H9 (cell line): ENCODE data around the gene B4GALT1. TPM values are rescaled to one million over a fixed set of nuclear protein-coding genes. Genes with fewer than 3 reads are reported as not detected.

ENCODE experiments used
- DNase-seq: peaks from one replicate; pipeline ENCODE4 v3.0.0-alpha.2; 2017
- H2AFZ ChIP-seq: one replicate; pipeline ENCODE4 v1.6.1; 2013; ENCODE audit warnings: mild to moderate bottlenecking, low read length, control low read depth, moderate library complexity
- H2AK5ac ChIP-seq: 2 replicates; pipeline ENCODE4 v1.6.1; 2013; ENCODE audit warnings: low read length, control low read depth, mixed read lengths; ENCODE audit not compliant: insufficient read length
- H2BK120ac ChIP-seq: one replicate; pipeline ENCODE4 v1.6.1; 2013; ENCODE audit warnings: low read depth, mild to moderate bottlenecking, low read length, control low read depth, inconsistent platforms; ENCODE audit not compliant: poor library complexity, severe bottlenecking
- H2BK12ac ChIP-seq: 2 replicates; pipeline ENCODE4 v1.6.1; 2013; ENCODE audit warnings: low read length, control low read depth, mixed read lengths, low read depth; ENCODE audit not compliant: insufficient read length
- H2BK15ac ChIP-seq: 2 replicates; pipeline ENCODE4 v1.6.1; 2013; ENCODE audit warnings: low read depth, low read length, control low read depth
- H2BK20ac ChIP-seq: one replicate; pipeline ENCODE4 v1.6.1; 2013; ENCODE audit warnings: low read depth, mild to moderate bottlenecking, low read length, control low read depth, inconsistent platforms; ENCODE audit not compliant: poor library complexity, severe bottlenecking
- H2BK5ac ChIP-seq: 2 replicates; pipeline ENCODE4 v1.6.1; 2013; ENCODE audit warnings: low read length, control low read depth, mixed read lengths; ENCODE audit not compliant: insufficient read length
- H3K14ac ChIP-seq: 2 replicates; pipeline ENCODE4 v1.6.1; 2013; ENCODE audit warnings: low read length, control low read depth; ENCODE audit not compliant: insufficient read depth
- H3K18ac ChIP-seq: 2 replicates; pipeline ENCODE4 v1.6.1; 2013; ENCODE audit warnings: low read depth, mild to moderate bottlenecking, mixed read lengths, low read length, control low read depth; ENCODE audit not compliant: insufficient read length
- H3K23ac ChIP-seq: 2 replicates; pipeline ENCODE4 v1.6.1; 2013; ENCODE audit warnings: low read length, control low read depth, mixed read lengths, low read depth; ENCODE audit not compliant: insufficient read length
- H3K23me2 ChIP-seq: 2 replicates; pipeline ENCODE4 v1.6.1; 2013; ENCODE audit warnings: low read depth, mild to moderate bottlenecking, mixed read lengths, low read length, control low read depth; ENCODE audit not compliant: insufficient read length, poor library complexity, severe bottlenecking
- H3K27ac ChIP-seq: 2 replicates; pipeline ENCODE4 v1.5.1; 2013; ENCODE audit warnings: low read length, control low read depth, mixed read lengths, low read depth; ENCODE audit not compliant: insufficient read length
- H3K27me3 ChIP-seq: 2 replicates; pipeline ENCODE4 v1.6.1; 2013; ENCODE audit warnings: low read length, control low read depth, inconsistent platforms; ENCODE audit not compliant: insufficient read depth
- H3K4ac ChIP-seq: 2 replicates; pipeline ENCODE4 v1.6.1; 2013; ENCODE audit warnings: low read depth, mild to moderate bottlenecking, control low read depth, inconsistent platforms, low read length, moderate library complexity
- H3K4me1 ChIP-seq: 2 replicates; pipeline ENCODE4 v1.6.1; 2013; ENCODE audit warnings: low read length, control low read depth, inconsistent platforms; ENCODE audit not compliant: insufficient read depth
- H3K4me2 ChIP-seq: 2 replicates; pipeline ENCODE4 v1.6.1; 2013; ENCODE audit warnings: low read length, control low read depth, mixed read lengths; ENCODE audit not compliant: insufficient read length, insufficient read depth
- H3K56ac ChIP-seq: 2 replicates; pipeline ENCODE4 v1.6.1; 2013; ENCODE audit warnings: low read depth, mild to moderate bottlenecking, mixed read lengths, low read length, control low read depth; ENCODE audit not compliant: insufficient read length
- H3K79me1 ChIP-seq: 2 replicates; pipeline ENCODE4 v1.6.1; 2013; ENCODE audit warnings: low read depth, mild to moderate bottlenecking, moderate library complexity, low read length, control low read depth, inconsistent platforms; ENCODE audit not compliant: insufficient read depth, poor library complexity, severe bottlenecking
- H3K79me2 ChIP-seq: 2 replicates; pipeline ENCODE4 v1.6.1; 2013; ENCODE audit warnings: low read length, control low read depth, inconsistent platforms; ENCODE audit not compliant: insufficient read depth
- H3K9ac ChIP-seq: 2 replicates; pipeline ENCODE4 v1.6.1; 2013; ENCODE audit warnings: low read length, control low read depth, mixed read lengths; ENCODE audit not compliant: insufficient read length; ENCODE audit errors: extremely low read depth
- H3K9me3 ChIP-seq: one replicate; pipeline ENCODE4 v1.6.1; 2013; ENCODE audit warnings: low read depth, low read length, inconsistent platforms; ENCODE audit not compliant: control insufficient read depth
- H3T11ph ChIP-seq: one replicate; pipeline ENCODE4 v1.6.1; 2013; ENCODE audit warnings: mild to moderate bottlenecking, low read length, control low read depth, inconsistent platforms
- H4K20me1 ChIP-seq: one replicate; pipeline ENCODE4 v1.6.1; 2013; ENCODE audit not compliant: control insufficient read depth, insufficient read length, insufficient read depth
- H4K5ac ChIP-seq: 2 replicates; pipeline ENCODE4 v1.6.1; 2013; ENCODE audit warnings: low read depth, mild to moderate bottlenecking, mixed read lengths, low read length, control low read depth; ENCODE audit not compliant: insufficient read length
- H4K8ac ChIP-seq: replicated peaks from 2 replicates; pipeline ENCODE4 v1.6.1; 2013; ENCODE audit warnings: low read length, control low read depth, mixed read lengths, low read depth; ENCODE audit not compliant: insufficient read length
- H4K91ac ChIP-seq: 2 replicates; pipeline ENCODE4 v1.6.1; 2013; ENCODE audit warnings: low read depth, mild to moderate bottlenecking, moderate library complexity, mixed read lengths, low read length, control low read depth; ENCODE audit not compliant: insufficient read length
- H3K27ac Mint-ChIP-seq, 3 experiments: 2 replicates in 2 of 3; 3 replicates in 1 of 3; pipeline ENCODE4 v1.8.0; 2020 to 2021; ENCODE audit warnings: mixed read lengths in 3 of 3, mild to moderate bottlenecking in 1 of 3, moderate library complexity in 1 of 3
- H3K27me3 Mint-ChIP-seq: 2 replicates; pipeline ENCODE4 v1.8.0; 2021; ENCODE audit warnings: low read depth, mild to moderate bottlenecking, moderate library complexity, mixed read lengths
- H3K36me3 Mint-ChIP-seq, 3 experiments: 2 replicates in 2 of 3; 3 replicates in 1 of 3; pipeline ENCODE4 v1.8.0; 2020 to 2021; ENCODE audit warnings: low read depth in 3 of 3, mixed read lengths in 3 of 3; ENCODE audit not compliant: insufficient read depth in 1 of 3
- H3K4me1 Mint-ChIP-seq, 2 experiments: 2 replicates each; pipeline ENCODE4 v1.8.0; 2020; ENCODE audit warnings: mixed read lengths in 2 of 2
- H3K4me3 Mint-ChIP-seq, 2 experiments: 2 replicates in 1 of 2; 3 replicates in 1 of 2; pipeline ENCODE4 v1.8.0; 2020 to 2021; ENCODE audit warnings: mild to moderate bottlenecking in 2 of 2, mixed read lengths in 2 of 2, moderate library complexity in 1 of 2
- H3K9me3 Mint-ChIP-seq, 2 experiments: 2 replicates in 1 of 2; 3 replicates in 1 of 2; pipeline ENCODE4 v1.8.0; 2020; ENCODE audit warnings: mild to moderate bottlenecking in 2 of 2, mixed read lengths in 2 of 2, moderate library complexity in 1 of 2
- WGBS: extraction: QIAGEN DNeasy Blood & Tissue Kit; methylation state at CpG from one replicate; pipeline ENCODE4 v1.1.7; 2013; ENCODE audit warnings: missing lambda C conversion rate, low lambda C conversion rate, mixed read lengths; ENCODE audit not compliant: insufficient read length; ENCODE audit errors: extremely low coverage; 5-methylcytosine and 5-hydroxymethylcytosine counted together
- total RNA-seq: library from RNA; stranded (reverse); gene quantifications from 2 replicates; pipeline ENCODE4 v1.2.1, GENCODE V29; 2021
- TF ChIP-seq, protein P1 (sequence below): fragments of 200-600 bp; sonication (generic); conservative IDR thresholded peaks from 3 replicates; pipeline ENCODE4 v1.8.0; 2021; ENCODE audit warnings: antibody characterized with exemption, mild to moderate bottlenecking

B4GALT1 gene
- total RNA-seq, 1 experiment from 2014 or later, result 15.3 TPM

GRCh38 chr9:33116860-33117259 is 50.3 kb downstream of the B4GALT1 start:
- Histone ChIP-seq H3K9me3 (no peaks in the 10 kb centered on the region), H3T11ph (no peak overlapping the region), H2BK15ac (no peak overlapping the region), H3K4me2 (no peak overlapping the region), H3K23ac (no peak overlapping the region), H2BK12ac (no peak overlapping the region), H2BK5ac (no peak overlapping the region), H4K91ac (no peak overlapping the region), H3K79me1 (no peaks in the 10 kb centered on the region), H3K4me1 (no peaks in the 10 kb centered on the region), H4K5ac (no peak overlapping the region), H3K56ac (no peak overlapping the region), H2BK20ac (no peak overlapping the region), H4K8ac (no peak overlapping the region), H4K20me1 (no peaks in the 10 kb centered on the region), H2AK5ac (no peak overlapping the region), H2BK120ac (no peak overlapping the region), H3K14ac (no peak overlapping the region), H3K27ac (no peak overlapping the region), H3K79me2 (no peaks in the 10 kb centered on the region), H3K27me3 (no peaks in the 10 kb centered on the region), H2AFZ (no peak overlapping the region), H3K4ac (no peak overlapping the region), H3K23me2 (no peaks in the 10 kb centered on the region), H3K18ac (no peak overlapping the region), H3K9ac (no peak overlapping the region)
- no peak for DNase-seq
- TF ChIP-seq, protein P1, sequence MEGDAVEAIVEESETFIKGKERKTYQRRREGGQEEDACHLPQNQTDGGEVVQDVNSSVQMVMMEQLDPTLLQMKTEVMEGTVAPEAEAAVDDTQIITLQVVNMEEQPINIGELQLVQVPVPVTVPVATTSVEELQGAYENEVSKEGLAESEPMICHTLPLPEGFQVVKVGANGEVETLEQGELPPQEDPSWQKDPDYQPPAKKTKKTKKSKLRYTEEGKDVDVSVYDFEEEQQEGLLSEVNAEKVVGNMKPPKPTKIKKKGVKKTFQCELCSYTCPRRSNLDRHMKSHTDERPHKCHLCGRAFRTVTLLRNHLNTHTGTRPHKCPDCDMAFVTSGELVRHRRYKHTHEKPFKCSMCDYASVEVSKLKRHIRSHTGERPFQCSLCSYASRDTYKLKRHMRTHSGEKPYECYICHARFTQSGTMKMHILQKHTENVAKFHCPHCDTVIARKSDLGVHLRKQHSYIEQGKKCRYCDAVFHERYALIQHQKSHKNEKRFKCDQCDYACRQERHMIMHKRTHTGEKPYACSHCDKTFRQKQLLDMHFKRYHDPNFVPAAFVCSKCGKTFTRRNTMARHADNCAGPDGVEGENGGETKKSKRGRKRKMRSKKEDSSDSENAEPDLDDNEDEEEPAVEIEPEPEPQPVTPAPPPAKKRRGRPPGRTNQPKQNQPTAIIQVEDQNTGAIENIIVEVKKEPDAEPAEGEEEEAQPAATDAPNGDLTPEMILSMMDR, result no peak
- no peak overlapping the region for H3K4me3 Mint-ChIP-seq
- no CpG with 5 or more reads among the region's 2 CpGs for WGBS
- H3K27me3 Mint-ChIP-seq, result no peaks in the 10 kb centered on the region
- H3K9me3 Mint-ChIP-seq, result no peaks in the 10 kb centered on the region
- H3K4me1 Mint-ChIP-seq, result peaks cover 7 to 10% of the 10 kb centered on the region in 2 experiments
- H3K36me3 Mint-ChIP-seq, result no peaks in the 10 kb centered on the region; a peak in 2 of 7 replicates
- H3K27ac Mint-ChIP-seq, result no peak overlapping the region
